HepG2 (cell line): ENCODE data around the gene MYH7. TPM values are rescaled to one million over a fixed set of nuclear protein-coding genes. Genes with fewer than 3 reads are reported as not detected.

ENCODE experiments used
- ATAC-seq: fragments of 200-7000 bp; cut with Tn5 transposase; 3 replicates; pipeline ENCODE4 v1.9.1; 2020; ENCODE audit warnings: mild to moderate bottlenecking, moderate library complexity
- BruUV-seq: library from RNA; stranded (reverse); fragments of 400-500 nt; replicated peaks from 2 replicates; lab custom pipeline; 2021; lab: Mats Ljungman, UMichigan
- CTCF ChIA-PET: fragments of 300-600 bp; formaldehyde crosslinking; extraction: SDS; loops from one replicate; lab custom pipeline; 2021; ENCODE audit warnings: low total read pairs, inconsistent platforms, low intra/inter-chr PET ratio; lab: Yijun Ruan, JAX
- POLR2A ChIA-PET: fragments of 350-600 bp; sonication (Branson Sonifier 250); formaldehyde crosslinking; loops from one replicate; lab custom pipeline; 2020; ENCODE audit warnings: antibody characterized with exemption, inconsistent platforms; lab: Yijun Ruan, JAX
- DNase-seq: peaks from one replicate; pipeline ENCODE4 v3.0.0-alpha.2; 2015; ENCODE audit warnings: low spot score
- FAIRE-seq: peaks from 3 replicates; lab custom pipeline; 2011; peaks lifted over from hg19 to GRCh38; lab: Jason Lieb, UNC
- H2AFZ ChIP-seq: one replicate; pipeline ENCODE4 v1.6.1; 2011; ENCODE audit warnings: low read length, inconsistent platforms
- H3K27ac ChIP-seq: fragments of 300-600 bp; 3 replicates; pipeline ENCODE4 v1.8.0; 2011; ENCODE audit warnings: mixed run types, mild to moderate bottlenecking, mixed read lengths, low read length, inconsistent platforms; ENCODE audit not compliant: insufficient read depth; ENCODE audit errors: extremely low read length
- H3K27me3 ChIP-seq, 2 experiments: fragments of 200-600 bp in 1 of 2; 2 replicates in 1 of 2; 3 replicates in 1 of 2; pipeline versions ENCODE4 v1.6.0 to v1.8.0; 2011; ENCODE audit warnings: low read length in 2 of 2, mild to moderate bottlenecking in 2 of 2, moderate library complexity in 2 of 2, inconsistent platforms in 1 of 2; ENCODE audit not compliant: insufficient read depth in 2 of 2, control insufficient read depth in 1 of 2
- H3K36me3 ChIP-seq, 2 experiments: fragments of 200-600 bp in 1 of 2; replicated peaks in 1 of 2; 2 replicates in 1 of 2; 3 replicates in 1 of 2; pipeline versions ENCODE4 v1.5.1 to v1.8.0; 2011; ENCODE audit warnings: low read length in 2 of 2, inconsistent platforms in 1 of 2; ENCODE audit not compliant: insufficient read depth in 2 of 2, control insufficient read depth in 1 of 2
- H3K4me1 ChIP-seq: 2 replicates; pipeline ENCODE4 v1.5.1; 2012; ENCODE audit warnings: low read length, inconsistent platforms; ENCODE audit not compliant: insufficient read depth
- H3K4me2 ChIP-seq: 2 replicates; pipeline ENCODE4 v1.6.0; 2011; ENCODE audit warnings: low read depth, low read length, inconsistent platforms
- H3K4me3 ChIP-seq, 3 experiments: fragments of 200-600 bp in 1 of 3; sonication (generic), shearing (Covaris generic) in 1 of 3; replicated peaks in 1 of 3; 2 replicates each; pipeline ENCODE4 v1.5.1; 2011 to 2016; ENCODE audit warnings: low read length in 3 of 3, inconsistent platforms in 2 of 3, low read depth in 2 of 3, mild to moderate bottlenecking in 2 of 3, control low read depth in 1 of 3, mixed read lengths in 1 of 3; ENCODE audit not compliant: insufficient read depth in 1 of 3
- H3K79me2 ChIP-seq: one replicate; pipeline ENCODE4 v1.6.1; 2011; ENCODE audit warnings: low read length, inconsistent platforms; ENCODE audit not compliant: insufficient read depth
- H3K9ac ChIP-seq: 2 replicates; pipeline ENCODE4 v1.6.0; 2011; ENCODE audit warnings: mild to moderate bottlenecking, low read depth, low read length, inconsistent platforms; ENCODE audit not compliant: insufficient read depth
- H3K9me3 ChIP-seq: 2 replicates; pipeline ENCODE4 v1.5.1; 2012; ENCODE audit warnings: mild to moderate bottlenecking, low read length
- H4K20me1 ChIP-seq: 2 replicates; pipeline ENCODE4 v1.6.0; 2011; ENCODE audit warnings: inconsistent platforms, mild to moderate bottlenecking, low read length, moderate library complexity; ENCODE audit not compliant: insufficient read depth
- ARHGAP35 ChIP-seq: sonication (generic); formaldehyde crosslinking; IDR thresholded peaks from 2 replicates; pipeline ENCODE4 v1.9.0; 2022; ENCODE audit warnings: mild to moderate bottlenecking, inconsistent platforms, moderate library complexity, missing genetic modification reagents, borderline replicate concordance
- BHLHE40 ChIP-seq: IDR thresholded peaks from 2 replicates; pipeline ENCODE4 v1.6.1; 2011; ENCODE audit warnings: low read length, improper control_type of control experiment
- DNMT1 ChIP-seq: sonication (generic); formaldehyde crosslinking; IDR thresholded peaks from 2 replicates; pipeline ENCODE4 v1.5.1; 2020; ENCODE audit warnings: mild to moderate bottlenecking, missing genetic modification reagents
- KDM5A ChIP-seq: fragments of 200-600 bp; sonication (generic); IDR thresholded peaks from 2 replicates; pipeline ENCODE4 v1.7.0; 2018; ENCODE audit warnings: antibody characterized with exemption, mild to moderate bottlenecking, low read length, borderline replicate concordance
- KLF13 ChIP-seq: sonication (generic); formaldehyde crosslinking; IDR thresholded peaks from 2 replicates; pipeline ENCODE4 v1.4.0; 2020; ENCODE audit warnings: mild to moderate bottlenecking, missing genetic modification reagents
- MTA1 ChIP-seq: sonication (generic); formaldehyde crosslinking; IDR thresholded peaks from 2 replicates; pipeline ENCODE4 v1.4.0; 2020; ENCODE audit warnings: missing genetic modification reagents, mild to moderate bottlenecking, borderline replicate concordance
- PCBP2 ChIP-seq: fragments of 200-400 bp; formaldehyde crosslinking; optimal IDR thresholded peaks from 2 replicates; pipeline ENCODE3; 2018; ENCODE audit warnings: low read length, low read depth; ENCODE audit not compliant: poor library complexity, severe bottlenecking
- SOX6 ChIP-seq, 2 experiments: fragments of 450-650 bp in 1 of 2; sonication (generic) in 1 of 2; formaldehyde crosslinking in 1 of 2; IDR thresholded peaks; 2 replicates each; pipeline versions ENCODE4 v1.4.0 to v1.6.1; 2017 to 2020; ENCODE audit warnings: antibody characterized with exemption in 1 of 2, mild to moderate bottlenecking in 1 of 2, missing genetic modification reagents in 1 of 2
- ZFAT ChIP-seq: sonication (generic); formaldehyde crosslinking; conservative IDR thresholded peaks from 2 replicates; pipeline ENCODE4 v1.8.1; 2023; ENCODE audit warnings: missing genetic modification reagents, inconsistent platforms
- ZMAT3 ChIP-seq: sonication (generic); formaldehyde crosslinking; conservative IDR thresholded peaks from 2 replicates; pipeline ENCODE4 v1.7.0; 2021; ENCODE audit warnings: missing genetic modification reagents
- ZNF143 ChIP-seq: sonication (generic); formaldehyde crosslinking; IDR thresholded peaks from 2 replicates; pipeline ENCODE4 v1.4.0; 2020; ENCODE audit warnings: missing genetic modification reagents
- ZNF331 ChIP-seq: sonication (generic); formaldehyde crosslinking; IDR thresholded peaks from 2 replicates; pipeline ENCODE4 v1.4.0; 2020; ENCODE audit warnings: missing genetic modification reagents
- ZNF615 ChIP-seq: sonication (generic); formaldehyde crosslinking; IDR thresholded peaks from 2 replicates; pipeline ENCODE4 v1.5.0; 2020; ENCODE audit warnings: mild to moderate bottlenecking, missing genetic modification reagents, borderline replicate concordance
- WGBS: methylation state at CpG from one replicate; pipeline ENCODE4 v1.1.6; 2017; ENCODE audit warnings: low lambda C conversion rate; 5-methylcytosine and 5-hydroxymethylcytosine counted together
- in situ Hi-C: cut with HindIII; loops from 2 replicates; pipeline ENCODE4 v1.10.0; 2017; ENCODE audit warnings: low pct_unique_long_range_greater_than_20kb; ENCODE audit not compliant: extremely low pct_ligation_motif_present
- intact Hi-C: fragments of 100-400 bp; cut with micrococcal nuclease; formaldehyde crosslinking; loops from one replicate; pipeline ENCODE4 v1.10.0; 2022; ENCODE audit not compliant: unreplicated experiment
- polyA plus RNA-seq, 8 experiments: library from polyadenylated mRNA; depleted of rRNA in 3 of 8; stranded (reverse) in 7 of 8; unstranded in 1 of 8; fragments of >200 nt; fragmentation: Illumina TruSeq in 4 of 8; extraction: Trizol in 4 of 8; gene quantifications; 2 replicates each; pipeline versions ENCODE4 v1.2.1 to v1.2.3, GENCODE V29; 2011 to 2016; ENCODE audit warnings: low read depth in 4 of 8, missing spikeins in 1 of 8, mixed read lengths in 1 of 8; ENCODE audit not compliant: insufficient read depth in 1 of 8
- total RNA-seq, 5 experiments: library from RNA; depleted of rRNA; stranded (reverse); fragments of >200 nt; fragmentation: Illumina TruSeq; extraction: Trizol; gene quantifications; 2 replicates each; pipeline ENCODE4 v1.2.3, GENCODE V29; 2016; ENCODE audit warnings: low read depth in 1 of 5
- TF ChIP-seq, protein P1 (sequence below): sonication (generic); formaldehyde crosslinking; IDR thresholded peaks from 2 replicates; pipeline ENCODE4 v1.8.0; 2022; ENCODE audit warnings: missing genetic modification reagents, mild to moderate bottlenecking, moderate library complexity, borderline replicate concordance
- TF ChIP-seq, protein P2 (sequence below): sonication (generic); formaldehyde crosslinking; conservative IDR thresholded peaks from 2 replicates; pipeline ENCODE4 v1.8.1; 2023; ENCODE audit warnings: missing genetic modification reagents
- TF ChIP-seq, protein P3 (sequence below): sonication (generic); formaldehyde crosslinking; IDR thresholded peaks from 2 replicates; pipeline ENCODE4 v1.5.1; 2020; ENCODE audit warnings: missing genetic modification reagents, mild to moderate bottlenecking, borderline replicate concordance
- TF ChIP-seq, protein P4 (sequence below): sonication (generic); formaldehyde crosslinking; IDR thresholded peaks from 2 replicates; pipeline ENCODE4 v1.5.1; 2020; ENCODE audit warnings: missing genetic modification reagents, mild to moderate bottlenecking, borderline replicate concordance

The MYH7 gene
- total and polyA plus RNA-seq, 2 of the 13 experiments (the other 11 are each of a cell fraction or from before 2014, with no cell fraction given) = 0.04 TPM; not detected in 1

DNA sequence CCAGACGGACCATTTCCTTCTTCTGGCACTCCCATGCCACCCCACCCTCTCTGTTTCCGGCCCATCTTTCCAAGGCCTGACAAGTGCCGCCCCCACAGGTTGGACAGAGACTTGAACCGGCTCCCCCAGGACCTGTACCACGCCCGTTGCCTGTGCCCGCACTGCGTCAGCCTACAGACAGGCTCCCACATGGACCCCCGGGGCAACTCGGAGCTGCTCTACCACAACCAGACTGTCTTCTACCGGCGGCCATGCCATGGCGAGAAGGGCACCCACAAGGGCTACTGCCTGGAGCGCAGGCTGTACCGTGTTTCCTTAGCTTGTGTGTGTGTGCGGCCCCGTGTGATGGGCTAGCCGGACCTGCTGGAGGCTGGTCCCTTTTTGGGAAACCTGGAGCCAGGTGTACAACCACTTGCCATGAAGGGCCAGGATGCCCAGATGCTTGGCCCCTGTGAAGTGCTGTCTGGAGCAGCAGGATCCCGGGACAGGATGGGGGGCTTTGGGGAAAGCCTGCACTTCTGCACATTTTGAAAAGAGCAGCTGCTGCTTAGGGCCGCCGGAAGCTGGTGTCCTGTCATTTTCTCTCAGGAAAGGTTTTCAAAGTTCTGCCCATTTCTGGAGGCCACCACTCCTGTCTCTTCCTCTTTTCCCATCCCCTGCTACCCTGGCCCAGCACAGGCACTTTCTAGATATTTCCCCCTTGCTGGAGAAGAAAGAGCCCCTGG lies 59.8 kb downstream of the MYH7 start:
- 33% methylated on average over 21 of the region's 21 CpGs for WGBS
- ChIA-PET CTCF (interaction anchor here (1.3 kb wide), 1 partner anchor 111 kb away, joined by 4 read pairs; no protein-coding TSS in a partner anchor), POLR2A (no interaction called here)
- no peaks in the 10 kb centered on the region for H3K36me3 ChIP-seq
- in situ Hi-C loops (loop anchor here (5.0 kb wide), 2 partner anchors 48 to 113 kb away; no protein-coding TSS in a partner anchor), intact Hi-C loops (no loop called here)
- no peak overlapping the region for H3K9ac ChIP-seq
- ATAC-seq = no peak
- no peaks in the 10 kb centered on the region for H3K79me2 ChIP-seq
- H3K27ac ChIP-seq = no peak overlapping the region
- H3K4me1 ChIP-seq = no peaks in the 10 kb centered on the region
- no peak overlapping the region for H2AFZ ChIP-seq
- no TSS peak for BruUV-seq
- H3K9me3 ChIP-seq = no peaks in the 10 kb centered on the region
- H4K20me1 ChIP-seq = no peaks in the 10 kb centered on the region
- no peak for DNase-seq
- no peak for FAIRE-seq
- peaks cover 32 to 87% of the 10 kb centered on the region in 2 experiments for H3K27me3 ChIP-seq
- no peak overlapping the region for H3K4me3 ChIP-seq
- no peak overlapping the region for H3K4me2 ChIP-seq
- TF ChIP-seq KLF13 (CRISPR knock-in tag) (no peak), ZMAT3 (CRISPR knock-in tag) (no peak), PCBP2 (no peak), DNMT1 (CRISPR knock-in tag) (no peak), SOX6 (IDR thresholded peaks at IDR 0.05) (no peak), SOX6 (CRISPR knock-in tag; IDR thresholded peaks at IDR 0.05) (no peak), ZFAT (CRISPR knock-in tag) (no peak), ZNF331 (no peak), ZNF615 (CRISPR knock-in tag) (no peak), MTA1 (CRISPR knock-in tag) (peak; percentile 42; the same call in 1 of the 2 replicates), ARHGAP35 (CRISPR knock-in tag) (0 out of 2 replicates have a peak, but pooled peaks have one; percentile 29), KDM5A (no peak), BHLHE40 (no peak), ZNF143 (CRISPR knock-in tag) (no peak)
- TF ChIP-seq, protein P1, sequence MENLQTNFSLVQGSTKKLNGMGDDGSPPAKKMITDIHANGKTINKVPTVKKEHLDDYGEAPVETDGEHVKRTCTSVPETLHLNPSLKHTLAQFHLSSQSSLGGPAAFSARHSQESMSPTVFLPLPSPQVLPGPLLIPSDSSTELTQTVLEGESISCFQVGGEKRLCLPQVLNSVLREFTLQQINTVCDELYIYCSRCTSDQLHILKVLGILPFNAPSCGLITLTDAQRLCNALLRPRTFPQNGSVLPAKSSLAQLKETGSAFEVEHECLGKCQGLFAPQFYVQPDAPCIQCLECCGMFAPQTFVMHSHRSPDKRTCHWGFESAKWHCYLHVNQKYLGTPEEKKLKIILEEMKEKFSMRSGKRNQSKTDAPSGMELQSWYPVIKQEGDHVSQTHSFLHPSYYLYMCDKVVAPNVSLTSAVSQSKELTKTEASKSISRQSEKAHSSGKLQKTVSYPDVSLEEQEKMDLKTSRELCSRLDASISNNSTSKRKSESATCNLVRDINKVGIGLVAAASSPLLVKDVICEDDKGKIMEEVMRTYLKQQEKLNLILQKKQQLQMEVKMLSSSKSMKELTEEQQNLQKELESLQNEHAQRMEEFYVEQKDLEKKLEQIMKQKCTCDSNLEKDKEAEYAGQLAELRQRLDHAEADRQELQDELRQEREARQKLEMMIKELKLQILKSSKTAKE = no peak
- TF ChIP-seq, protein P2, sequence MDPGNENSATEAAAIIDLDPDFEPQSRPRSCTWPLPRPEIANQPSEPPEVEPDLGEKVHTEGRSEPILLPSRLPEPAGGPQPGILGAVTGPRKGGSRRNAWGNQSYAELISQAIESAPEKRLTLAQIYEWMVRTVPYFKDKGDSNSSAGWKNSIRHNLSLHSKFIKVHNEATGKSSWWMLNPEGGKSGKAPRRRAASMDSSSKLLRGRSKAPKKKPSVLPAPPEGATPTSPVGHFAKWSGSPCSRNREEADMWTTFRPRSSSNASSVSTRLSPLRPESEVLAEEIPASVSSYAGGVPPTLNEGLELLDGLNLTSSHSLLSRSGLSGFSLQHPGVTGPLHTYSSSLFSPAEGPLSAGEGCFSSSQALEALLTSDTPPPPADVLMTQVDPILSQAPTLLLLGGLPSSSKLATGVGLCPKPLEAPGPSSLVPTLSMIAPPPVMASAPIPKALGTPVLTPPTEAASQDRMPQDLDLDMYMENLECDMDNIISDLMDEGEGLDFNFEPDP (CRISPR knock-in tag) = 0 out of 2 replicates have a peak, but pooled peaks have one; percentile 15
- TF ChIP-seq, protein P3, sequence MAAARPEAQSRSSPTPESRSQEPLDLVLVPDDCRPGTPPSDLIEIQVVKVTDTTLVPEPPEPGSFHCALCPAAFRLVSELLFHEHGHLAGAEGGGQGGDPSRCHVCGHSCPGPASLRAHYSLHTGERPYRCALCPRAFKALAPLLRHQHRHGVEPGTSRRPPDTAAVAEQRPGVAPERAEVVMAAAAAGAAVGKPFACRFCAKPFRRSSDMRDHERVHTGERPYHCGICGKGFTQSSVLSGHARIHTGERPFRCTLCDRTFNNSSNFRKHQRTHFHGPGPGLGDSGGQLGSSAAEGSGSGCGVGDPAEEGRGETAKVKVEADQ (CRISPR knock-in tag) = no peak
- TF ChIP-seq, protein P4, sequence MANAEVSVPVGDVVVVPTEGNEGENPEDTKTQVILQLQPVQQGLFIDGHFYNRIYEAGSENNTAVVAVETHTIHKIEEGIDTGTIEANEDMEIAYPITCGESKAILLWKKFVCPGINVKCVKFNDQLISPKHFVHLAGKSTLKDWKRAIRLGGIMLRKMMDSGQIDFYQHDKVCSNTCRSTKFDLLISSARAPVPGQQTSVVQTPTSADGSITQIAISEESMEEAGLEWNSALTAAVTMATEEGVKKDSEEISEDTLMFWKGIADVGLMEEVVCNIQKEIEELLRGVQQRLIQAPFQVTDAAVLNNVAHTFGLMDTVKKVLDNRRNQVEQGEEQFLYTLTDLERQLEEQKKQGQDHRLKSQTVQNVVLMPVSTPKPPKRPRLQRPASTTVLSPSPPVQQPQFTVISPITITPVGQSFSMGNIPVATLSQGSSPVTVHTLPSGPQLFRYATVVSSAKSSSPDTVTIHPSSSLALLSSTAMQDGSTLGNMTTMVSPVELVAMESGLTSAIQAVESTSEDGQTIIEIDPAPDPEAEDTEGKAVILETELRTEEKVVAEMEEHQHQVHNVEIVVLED (CRISPR knock-in tag) = no peak
